ENCODE data around the gene CRYM. TPM values are rescaled to one million over a fixed set of nuclear protein-coding genes. Genes with fewer than 3 reads are reported as not detected.
"Not testable (repeated sequence)": the region's sequence is repeated elsewhere in the genome, so short reads cannot be mapped to it uniquely, and the experiment has no call there.

CRYM gene
- total RNA-seq, 2 donors from 2014 or later: not detected

DNA sequence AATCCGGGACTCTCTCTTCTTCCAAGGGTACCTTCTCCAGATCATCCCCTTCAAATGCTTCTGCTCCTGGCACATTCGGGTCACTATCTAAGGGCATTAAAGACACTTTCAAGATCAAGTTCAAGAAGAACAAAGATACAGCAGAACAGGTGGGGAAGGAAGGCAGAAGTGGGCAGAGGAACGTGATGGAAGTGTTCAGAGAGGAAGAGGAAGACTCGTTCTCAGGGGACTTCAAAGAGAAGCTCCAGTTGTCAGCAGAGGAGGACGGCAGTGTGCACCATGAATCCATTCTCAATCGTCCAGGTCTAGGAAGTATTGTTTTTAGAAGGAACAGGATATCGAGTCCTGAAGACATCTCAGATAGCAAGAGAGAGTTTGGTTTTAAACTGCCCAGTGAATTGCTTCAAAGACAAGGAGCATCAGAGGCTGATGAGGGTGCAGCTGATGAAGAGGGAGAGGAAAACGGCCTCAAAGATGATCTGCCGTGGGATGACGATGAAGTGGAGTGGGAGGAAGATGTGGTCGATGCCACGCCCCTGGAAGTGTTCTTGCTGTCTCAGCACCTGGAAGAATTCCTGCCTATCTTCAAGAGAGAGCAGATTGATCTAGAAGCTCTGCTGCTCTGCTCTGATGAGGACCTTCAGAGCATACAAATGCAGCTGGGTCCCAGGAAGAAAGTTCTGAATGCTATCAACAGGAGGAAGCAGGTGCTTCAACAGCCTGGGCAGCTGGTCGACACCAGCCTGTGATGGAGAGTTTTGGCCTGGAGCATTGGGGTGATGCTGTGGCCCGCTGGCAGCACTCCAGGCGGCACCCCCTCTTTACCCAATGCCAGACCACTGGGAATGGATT is 27.8 kb downstream of the CRYM start:
- no peaks in the 10 kb centered on the region for H3K36me3 Mint-ChIP-seq
- H3K27me3 Mint-ChIP-seq: peaks cover 28 to 45% of the 10 kb centered on the region in 2 donors
- no peak for ATAC-seq
- H3K4me1 Mint-ChIP-seq (ENCODE audit: low read depth in 2 of 2): no peaks in the 10 kb centered on the region
- no peak overlapping the region for H3K27ac Mint-ChIP-seq
- no peak overlapping the region for H3K4me3 Mint-ChIP-seq
- no peaks in the 10 kb centered on the region for H3K9me3 Mint-ChIP-seq
- DNase-seq (ENCODE audit: low spot score): no peak

GRCh38 chr16:21248179-21248578 is 29.9 kb downstream of the CRYM start:
- not testable (repeated sequence) for H3K36me3 Mint-ChIP-seq; H3K27ac Mint-ChIP-seq; H3K4me3 Mint-ChIP-seq; H3K4me1 Mint-ChIP-seq (ENCODE audit: low read depth in 2 of 2); H3K9me3 Mint-ChIP-seq; DNase-seq (ENCODE audit: low spot score); ATAC-seq
- H3K27me3 Mint-ChIP-seq: peaks cover 25 to 44% of the 10 kb centered on the region in 2 donors

GRCh38 chr16:21244518-21245215 is 33.4 kb downstream of the CRYM start:
- Mint-ChIP-seq H3K27me3 (peaks cover 20 to 35% of the 10 kb centered on the region in 2 donors), H3K9me3 (no peaks in the 10 kb centered on the region), H3K4me3 (no peak overlapping the region), H3K27ac (no peak overlapping the region), H3K4me1 (ENCODE audit: low read depth in 2 of 2) (no peaks in the 10 kb centered on the region), H3K36me3 (no peaks in the 10 kb centered on the region)
- ATAC-seq: no peak
- DNase-seq (ENCODE audit: low spot score): no peak

DNA sequence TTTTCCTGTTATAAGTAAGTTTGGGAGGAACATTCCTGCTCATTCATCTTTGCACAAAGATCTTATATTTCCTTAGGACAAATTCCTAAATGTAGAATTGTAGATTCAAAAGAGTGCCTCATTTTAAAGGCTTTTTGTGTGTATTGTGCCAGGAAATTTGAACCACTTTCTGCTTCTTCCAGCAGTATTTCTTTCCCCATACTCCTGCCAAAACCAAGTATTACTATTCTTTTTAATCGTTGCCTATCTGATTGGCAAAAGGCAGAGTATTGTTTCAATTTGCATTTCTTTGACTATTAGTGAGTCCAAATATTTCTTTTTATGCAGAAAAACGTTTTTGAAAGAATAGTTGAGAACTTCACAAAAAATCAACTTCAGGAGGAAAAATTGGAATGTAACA is 35.3 kb downstream of the CRYM start:
- Mint-ChIP-seq H3K36me3 (no peaks in the 10 kb centered on the region), H3K4me3 (no peak overlapping the region)
- no peak for ATAC-seq

GRCh38 chr16:21239646-21240045 is 38.4 kb downstream of the CRYM start:
- H3K4me1 Mint-ChIP-seq (ENCODE audit: low read depth in 2 of 2): no peaks in the 10 kb centered on the region
- H3K4me3 Mint-ChIP-seq: no peak overlapping the region
- no peak overlapping the region for H3K27ac Mint-ChIP-seq
- H3K36me3 Mint-ChIP-seq: no peaks in the 10 kb centered on the region
- peaks cover 14 to 24% of the 10 kb centered on the region in 2 donors for H3K27me3 Mint-ChIP-seq
- DNase-seq (ENCODE audit: low spot score) (no peak), ATAC-seq (no peak)
- H3K9me3 Mint-ChIP-seq: no peaks in the 10 kb centered on the region

More for the DNA sequence above, 35.3 kb downstream of the CRYM start:
- Mint-ChIP-seq H3K27me3 (peaks cover 17 to 27% of the 10 kb centered on the region in 2 donors), H3K4me1 (ENCODE audit: low read depth in 2 of 2) (no peaks in the 10 kb centered on the region), H3K27ac (no peak overlapping the region), H3K9me3 (no peaks in the 10 kb centered on the region)
- DNase-seq (ENCODE audit: low spot score): no peak

- no peak for ATAC-seq
- no peak overlapping the region for H3K4me3 Mint-ChIP-seq
- H3K4me1 Mint-ChIP-seq (ENCODE audit: low read depth in 2 of 2): no peaks in the 10 kb centered on the region
- no peak overlapping the region for H3K27ac Mint-ChIP-seq
- H3K27me3 Mint-ChIP-seq: peaks cover 20 to 40% of the 10 kb centered on the region in 2 donors
- no peaks in the 10 kb centered on the region for H3K9me3 Mint-ChIP-seq
- DNase-seq (ENCODE audit: low spot score): no peak
- H3K36me3 Mint-ChIP-seq: no peaks in the 10 kb centered on the region
Observed at GRCh38 chr16:21236831-21237230, 41.3 kb downstream of the CRYM start.

DNA sequence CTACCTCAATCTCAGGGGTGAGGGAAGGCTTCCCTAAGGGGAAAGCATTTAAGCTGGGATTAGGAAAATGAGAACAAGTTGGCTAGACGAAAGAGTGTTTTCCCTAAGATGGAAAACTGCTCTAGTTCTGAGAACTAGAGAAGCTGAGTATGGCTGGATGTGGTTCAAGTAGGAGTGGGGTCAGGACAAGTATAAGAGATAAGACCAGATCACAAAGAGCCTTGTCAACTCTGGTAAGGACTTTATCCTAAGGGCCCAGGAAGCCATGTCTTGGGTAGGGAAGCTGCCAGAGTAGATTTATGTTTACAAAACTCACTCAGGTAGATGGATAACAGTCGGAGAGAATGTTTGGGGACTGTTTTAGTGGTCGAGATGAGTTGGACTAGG is 42.9 kb downstream of the CRYM start:
- Mint-ChIP-seq H3K4me3 (no peak overlapping the region), H3K9me3 (no peaks in the 10 kb centered on the region), H3K36me3 (no peaks in the 10 kb centered on the region), H3K4me1 (ENCODE audit: low read depth in 2 of 2) (no peaks in the 10 kb centered on the region), H3K27me3 (peaks cover 22 to 54% of the 10 kb centered on the region in 2 donors), H3K27ac (no peak overlapping the region)
- ATAC-seq: no peak
- DNase-seq (ENCODE audit: low spot score): no peak

DNA sequence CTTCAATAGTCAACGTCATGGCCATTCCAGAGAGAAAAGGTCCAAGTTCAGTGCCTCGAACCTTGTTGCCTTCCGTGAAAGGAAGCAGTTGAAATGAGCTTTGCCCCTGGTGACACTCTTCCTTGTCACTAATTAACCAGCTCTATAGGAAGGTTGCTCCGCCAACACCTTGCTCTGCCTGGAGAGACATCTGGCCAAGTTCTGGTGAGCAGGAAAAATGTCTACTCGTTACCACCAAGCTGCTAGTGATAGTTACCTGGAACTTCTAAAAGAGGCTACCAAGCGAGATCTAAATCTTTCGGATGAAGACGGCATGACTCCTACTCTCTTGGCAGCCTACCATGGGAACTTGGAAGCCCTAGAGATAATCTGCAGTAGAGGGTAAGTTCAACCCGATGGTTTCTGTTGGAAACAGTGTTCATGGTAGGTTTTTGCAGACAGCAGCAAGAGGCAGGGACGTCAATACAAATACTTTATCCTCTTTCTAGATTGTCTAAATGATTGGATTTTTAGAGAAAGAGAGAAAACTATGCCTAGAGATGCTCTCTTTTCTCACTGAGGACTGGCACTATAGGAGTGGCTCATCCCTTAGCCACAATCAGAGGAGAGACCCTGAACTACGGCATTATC is 44.5 kb downstream of the CRYM start, which contains the start of gene ANKS4B:
ANKS4B (plus strand) TSS at position 179 of the 630 bp plus-strand sequence; CDS start at position 218, 39 bp downstream.
- Mint-ChIP-seq H3K4me1 (ENCODE audit: low read depth in 2 of 2) (no peaks in the 10 kb centered on the region), H3K27ac (no peak within 1 kb of the TSS), H3K4me3 (no peak within 1 kb of the TSS), H3K27me3 (peaks cover 31 to 70% of the 10 kb centered on the region in 2 donors), H3K9me3 (no peaks in the 10 kb centered on the region), H3K36me3 (no peaks in the 10 kb centered on the region)
- ATAC-seq (no peak), DNase-seq (ENCODE audit: low spot score) (no peak)

DNA sequence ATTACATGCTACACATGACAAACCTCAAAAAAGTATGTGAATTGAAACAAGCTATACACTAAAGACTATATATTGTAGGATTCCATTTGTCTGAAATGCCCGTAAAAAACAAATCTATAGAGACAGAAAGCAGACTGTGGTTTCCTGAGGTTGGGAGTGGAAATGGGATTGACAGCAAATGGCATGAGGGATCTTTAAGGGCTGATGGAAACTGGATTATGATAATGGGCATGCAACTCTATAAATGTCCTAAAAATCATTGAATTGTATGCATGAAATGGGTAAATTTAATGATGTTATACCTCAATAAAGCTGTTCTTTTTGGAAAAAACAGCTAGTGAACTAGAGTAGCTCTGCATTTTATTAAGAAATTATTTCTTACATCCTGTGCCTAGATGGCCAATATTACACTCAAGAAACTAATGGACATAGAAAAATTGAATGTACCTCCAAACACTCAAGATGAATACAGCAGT is 45.0 kb downstream of the CRYM start:
- H3K4me3 Mint-ChIP-seq: no peak overlapping the region
- DNase-seq (ENCODE audit: low spot score) (no peak), ATAC-seq (no peak)
- peaks cover 35 to 75% of the 10 kb centered on the region in 2 donors for H3K27me3 Mint-ChIP-seq
- H3K9me3 Mint-ChIP-seq: no peaks in the 10 kb centered on the region
- no peaks in the 10 kb centered on the region for H3K4me1 Mint-ChIP-seq (ENCODE audit: low read depth in 2 of 2)
- H3K27ac Mint-ChIP-seq: no peak overlapping the region
- H3K36me3 Mint-ChIP-seq: no peaks in the 10 kb centered on the region

DNA sequence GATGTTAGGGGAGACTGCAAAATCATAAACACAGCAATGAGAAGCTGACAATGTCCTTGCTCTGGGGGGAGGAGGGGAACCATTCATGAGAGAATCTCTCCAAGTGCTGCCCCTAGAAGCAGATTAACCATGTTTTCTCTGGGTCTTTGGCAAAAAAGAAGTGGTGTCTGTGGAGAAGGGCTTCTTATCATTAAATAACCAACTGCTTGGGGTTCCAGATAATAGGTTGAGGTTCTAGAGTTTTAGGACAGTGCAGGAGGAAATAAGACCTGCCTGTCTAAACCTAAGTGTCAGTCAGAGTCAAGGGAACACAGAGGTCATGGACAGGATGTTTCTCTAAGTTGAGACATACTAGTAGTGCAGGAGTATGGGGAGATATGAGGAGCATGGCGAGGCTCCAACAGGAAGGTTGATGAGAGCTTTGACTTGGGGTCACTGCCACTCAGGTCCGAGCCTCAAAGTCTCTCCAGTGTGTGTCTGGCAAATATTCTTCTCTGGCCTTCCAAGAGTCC is 49.7 kb downstream of the CRYM start:
- Mint-ChIP-seq H3K4me1 (ENCODE audit: low read depth in 2 of 2) (no peaks in the 10 kb centered on the region), H3K27me3 (peaks cover 42 to 75% of the 10 kb centered on the region in 2 donors), H3K27ac (no peak overlapping the region), H3K36me3 (no peaks in the 10 kb centered on the region), H3K9me3 (no peaks in the 10 kb centered on the region), H3K4me3 (no peak overlapping the region)
- no peak for ATAC-seq
- no peak for DNase-seq (ENCODE audit: low spot score)

DNA sequence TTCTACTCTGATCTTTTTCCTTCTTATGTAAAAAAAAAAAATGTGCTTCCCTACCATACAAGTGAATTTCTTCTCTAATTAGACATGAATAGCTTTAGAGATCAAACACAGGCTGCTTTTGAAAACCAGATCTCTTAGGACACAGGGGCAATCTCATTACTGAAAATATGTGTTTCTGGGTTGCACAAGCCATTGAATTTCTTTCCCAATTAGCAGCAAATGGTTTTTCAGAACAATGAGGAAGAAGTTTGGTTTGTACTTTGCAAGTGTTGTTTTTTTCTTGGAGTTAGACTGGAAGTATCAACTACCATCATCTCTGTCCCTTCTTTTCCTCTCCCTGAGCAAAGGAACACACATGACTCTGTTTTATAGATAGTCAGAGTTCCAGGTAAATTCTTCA is 50.2 kb downstream of the CRYM start:
- H3K36me3 Mint-ChIP-seq: no peaks in the 10 kb centered on the region
- H3K4me1 Mint-ChIP-seq (ENCODE audit: low read depth in 2 of 2): no peaks in the 10 kb centered on the region
- peaks cover 43 to 73% of the 10 kb centered on the region in 2 donors for H3K27me3 Mint-ChIP-seq
- H3K27ac Mint-ChIP-seq: no peak overlapping the region
- H3K9me3 Mint-ChIP-seq: no peaks in the 10 kb centered on the region
- ATAC-seq (no peak), DNase-seq (ENCODE audit: low spot score) (no peak)
- no peak overlapping the region for H3K4me3 Mint-ChIP-seq

GRCh38 chr16:21226749-21227148 is 51.3 kb downstream of the CRYM start:
- peaks cover 47 to 67% of the 10 kb centered on the region in 2 donors for H3K27me3 Mint-ChIP-seq
- no peak for DNase-seq (ENCODE audit: low spot score)
- H3K4me1 Mint-ChIP-seq (ENCODE audit: low read depth in 2 of 2): no peaks in the 10 kb centered on the region
- no peak overlapping the region for H3K4me3 Mint-ChIP-seq
- no peaks in the 10 kb centered on the region for H3K9me3 Mint-ChIP-seq
- no peaks in the 10 kb centered on the region for H3K36me3 Mint-ChIP-seq
- no peak for ATAC-seq
- no peak overlapping the region for H3K27ac Mint-ChIP-seq

- no peaks in the 10 kb centered on the region for H3K4me1 Mint-ChIP-seq (ENCODE audit: low read depth in 2 of 2)
- H3K36me3 Mint-ChIP-seq: no peaks in the 10 kb centered on the region
- no peak overlapping the region for H3K4me3 Mint-ChIP-seq
- no peak overlapping the region for H3K27ac Mint-ChIP-seq
- no peak for ATAC-seq
- no peaks in the 10 kb centered on the region for H3K9me3 Mint-ChIP-seq
- H3K27me3 Mint-ChIP-seq: peaks cover 51 to 66% of the 10 kb centered on the region in 2 donors
- DNase-seq (ENCODE audit: low spot score): no peak
Observed at GRCh38 chr16:21224800-21225199, 53.3 kb downstream of the CRYM start.

Data from natural killer cell treated with Interleukin-12 subunit alpha and Interleukin-12 subunit beta and Interleukin-15 and Interleukin-18, amount 100 ng/mL, for 72 hours (primary cell).